Skin of body (tissue), 2 donors: ENCODE results near the gene MATK. TPM values are rescaled to one million over a fixed set of nuclear protein-coding genes. Genes with fewer than 3 reads are reported as not detected.

Experiments used
- small RNA-seq: library from RNA; depleted of rRNA; stranded (forward); fragments of <200 nt; gene quantifications from one replicate; pipeline ENCODE3, GENCODE V24; 2014; ENCODE audit warnings: low replicate concordance
- total RNA-seq: library from RNA; depleted of rRNA; stranded (reverse); fragments of >200 nt; gene quantifications from one replicate; pipeline ENCODE4 v1.2.3, GENCODE V29; 2014

MATK gene
- total RNA-seq, 1 donor from 2014 or later: 0.99 TPM

Small RNA genes lying within 50 kb of the gene (small RNA-seq; reads per million reads assigned to genes)
- gene AC005777.1: not detected

Other genes starting within 250 kb of the MATK start
- gene TEKTIP1, start 247.2 kb downstream of the MATK start, total RNA-seq: not detected
- 23.6 TPM for gene MFSD12, start 228.8 kb downstream of the MATK start, total RNA-seq
- gene HMG20B, start 213.4 kb downstream of the MATK start, total RNA-seq: 44.1 TPM
- 0.20 TPM for gene GIPC3, start 200.9 kb downstream of the MATK start, total RNA-seq
- gene TBXA2R, start 179.5 kb downstream of the MATK start, total RNA-seq: 1.2 TPM
- 12.8 TPM for gene CACTIN, start 159.6 kb downstream of the MATK start, total RNA-seq
- 8.9 TPM for gene PIP5K1C, start 85.9 kb downstream of the MATK start, total RNA-seq
- 1.2 TPM for gene TJP3, start 78.0 kb downstream of the MATK start, total RNA-seq
- 14.6 TPM for gene APBA3, start 24.7 kb downstream of the MATK start, total RNA-seq
- 27.3 TPM for gene MRPL54, start 23.7 kb downstream of the MATK start, total RNA-seq
- not detected for gene RAX2, start 14.2 kb downstream of the MATK start, total RNA-seq
- gene ZFR2, start 82.7 kb upstream of the MATK start, total RNA-seq: 0.30 TPM
- gene ATCAY, start 94.3 kb upstream of the MATK start, total RNA-seq: 0.20 TPM
- gene NMRK2, start 146.7 kb upstream of the MATK start, total RNA-seq: 3.6 TPM
- gene DAPK3, start 184.7 kb upstream of the MATK start, total RNA-seq: 52.5 TPM
- gene EEF2, start 199.1 kb upstream of the MATK start, total RNA-seq: 1,711 TPM
- 22.9 TPM for gene PIAS4, start 221.4 kb upstream of the MATK start, total RNA-seq